SU-DHL-6 (cell line): Measurements from ENCODE around the gene SH2D4B.

ENCODE experiments used
- H2AFZ ChIP-seq: fragments of 200-600 bp; sonication (generic); 2 replicates; pipeline ENCODE4 v1.6.1; 2014; ENCODE audit warnings: low read depth, mild to moderate bottlenecking, moderate library complexity, mixed read lengths, antibody characterized with exemption, low read length; ENCODE audit not compliant: severe bottlenecking
- H3F3A ChIP-seq: fragments of 200-600 bp; shearing (Covaris generic); 2 replicates; pipeline ENCODE4 v1.6.0; 2016; ENCODE audit warnings: antibody characterized with exemption, mild to moderate bottlenecking; ENCODE audit not compliant: insufficient read depth
- H3K27ac ChIP-seq: fragments of 200-600 bp; sonication (generic); 2 replicates; pipeline ENCODE4 v1.5.1; 2016; ENCODE audit warnings: low read depth, mild to moderate bottlenecking, low read length, moderate library complexity, mixed read lengths
- H3K27me3 ChIP-seq: fragments of 200-600 bp; sonication (generic), shearing (Covaris generic); 2 replicates; pipeline ENCODE4 v1.6.0; 2014; ENCODE audit warnings: mild to moderate bottlenecking, low read length
- H3K36me3 ChIP-seq: fragments of 200-600 bp; sonication (generic); 2 replicates; pipeline ENCODE4 v1.6.1; 2014; ENCODE audit warnings: mild to moderate bottlenecking, low read length, mixed read lengths
- H3K4me2 ChIP-seq: fragments of 300-600, 200-600 bp; shearing (Covaris generic), sonication (generic); 2 replicates; pipeline ENCODE4 v1.6.0; 2014; ENCODE audit warnings: low read length, low read depth, mild to moderate bottlenecking; ENCODE audit not compliant: poor library complexity, severe bottlenecking
- H3K4me3 ChIP-seq: fragments of 200-600 bp; sonication (generic); 2 replicates; pipeline ENCODE4 v1.5.1; 2014; ENCODE audit warnings: antibody characterized with exemption, low read length, mild to moderate bottlenecking, mixed read lengths; ENCODE audit not compliant: insufficient read depth, poor library complexity, severe bottlenecking
- H3K79me2 ChIP-seq: fragments of 200-600 bp; sonication (generic); 2 replicates; pipeline ENCODE4 v1.6.1; 2014; ENCODE audit warnings: mild to moderate bottlenecking, low read length, moderate library complexity; ENCODE audit not compliant: insufficient read depth
- H3K9ac ChIP-seq: fragments of 200-600 bp; sonication (generic); 2 replicates; pipeline ENCODE4 v1.7.0; 2014; ENCODE audit warnings: mild to moderate bottlenecking, low read length
- H3K9me2 ChIP-seq: fragments of 200-600 bp; sonication (generic); replicated peaks from 2 replicates; pipeline ENCODE4 v1.6.1; 2014; ENCODE audit warnings: low read length; ENCODE audit not compliant: insufficient read depth
- H3K9me3 ChIP-seq: fragments of 200-600 bp; sonication (generic); 2 replicates; pipeline ENCODE4 v1.6.1; 2014; ENCODE audit warnings: low read length, mixed read lengths; ENCODE audit not compliant: insufficient read depth
- H4K20me1 ChIP-seq: fragments of 200-600 bp; sonication (generic); 2 replicates; pipeline ENCODE4 v1.6.1; 2014; ENCODE audit warnings: low read depth, mild to moderate bottlenecking, antibody characterized with exemption, low read length, moderate library complexity, mixed read lengths
- EZH2phosphoT487 ChIP-seq: fragments of 200-600 bp; sonication (generic), shearing (Covaris generic); conservative IDR thresholded peaks from 2 replicates; pipeline ENCODE4 v1.6.1; 2018; ENCODE audit warnings: mild to moderate bottlenecking, antibody characterized with exemption, low read length, moderate library complexity, mixed read lengths
- TF ChIP-seq, protein P1 (sequence below): fragments of 200-600 bp; sonication (generic); IDR thresholded peaks from one replicate; pipeline ENCODE4 v1.5.1; 2017; ENCODE audit warnings: antibody characterized with exemption, mild to moderate bottlenecking, low read length, moderate library complexity; ENCODE audit not compliant: insufficient read depth, poor library complexity, severe bottlenecking

SH2D4B gene

DNA sequence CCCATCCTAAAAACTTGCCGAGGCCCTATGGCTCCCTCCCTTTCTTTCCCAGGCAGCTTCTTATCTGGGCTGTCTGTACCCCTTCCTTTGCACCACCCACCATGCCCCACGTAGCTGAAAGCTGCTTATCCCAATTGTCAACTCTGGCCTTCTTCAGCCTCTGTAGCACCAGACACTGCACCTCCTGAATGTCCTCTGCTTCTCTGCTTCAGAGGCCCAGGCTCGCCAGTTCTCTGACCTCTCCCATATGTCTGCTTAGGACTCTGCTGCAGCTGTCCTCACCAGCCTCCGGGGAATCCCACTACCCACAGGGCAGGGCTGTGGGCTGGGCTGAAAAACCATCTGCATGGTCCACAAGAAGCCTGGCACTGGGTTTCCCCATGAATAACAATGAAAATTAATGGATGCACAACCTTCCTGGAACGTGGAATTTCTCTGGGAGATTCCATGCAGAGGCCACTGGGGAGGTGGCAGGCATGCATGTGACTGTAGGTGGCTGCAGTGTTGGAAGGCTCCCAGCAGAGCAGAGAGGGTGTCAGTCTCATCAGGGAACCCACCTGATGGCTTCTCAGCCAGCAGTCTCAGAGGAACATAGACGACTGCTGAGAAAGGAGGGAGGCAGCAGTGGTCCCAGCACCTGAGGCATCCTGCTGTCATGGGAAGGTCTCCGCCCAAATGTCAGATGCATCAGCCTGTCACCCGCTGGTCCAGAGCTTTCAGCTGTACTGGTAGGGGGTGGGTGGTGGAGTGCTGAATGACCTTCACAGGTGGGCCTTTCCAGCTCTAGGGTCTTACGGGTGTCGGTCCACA, 16.8 kb upstream of the SH2D4B start:
- Histone ChIP-seq H3K9ac (no peak overlapping the region), H3K27ac (no peak overlapping the region), H3K27me3 (no peaks in the 10 kb centered on the region), H4K20me1 (no peaks in the 10 kb centered on the region), H2AFZ (no peak overlapping the region), H3K36me3 (no peaks in the 10 kb centered on the region), H3F3A (no peaks in the 10 kb centered on the region), H3K79me2 (no peaks in the 10 kb centered on the region), H3K4me2 (no peak overlapping the region), H3K4me3 (no peak overlapping the region), H3K9me2 (no peaks in the 10 kb centered on the region), H3K9me3 (no peaks in the 10 kb centered on the region)
- TF ChIP-seq, protein P1, sequence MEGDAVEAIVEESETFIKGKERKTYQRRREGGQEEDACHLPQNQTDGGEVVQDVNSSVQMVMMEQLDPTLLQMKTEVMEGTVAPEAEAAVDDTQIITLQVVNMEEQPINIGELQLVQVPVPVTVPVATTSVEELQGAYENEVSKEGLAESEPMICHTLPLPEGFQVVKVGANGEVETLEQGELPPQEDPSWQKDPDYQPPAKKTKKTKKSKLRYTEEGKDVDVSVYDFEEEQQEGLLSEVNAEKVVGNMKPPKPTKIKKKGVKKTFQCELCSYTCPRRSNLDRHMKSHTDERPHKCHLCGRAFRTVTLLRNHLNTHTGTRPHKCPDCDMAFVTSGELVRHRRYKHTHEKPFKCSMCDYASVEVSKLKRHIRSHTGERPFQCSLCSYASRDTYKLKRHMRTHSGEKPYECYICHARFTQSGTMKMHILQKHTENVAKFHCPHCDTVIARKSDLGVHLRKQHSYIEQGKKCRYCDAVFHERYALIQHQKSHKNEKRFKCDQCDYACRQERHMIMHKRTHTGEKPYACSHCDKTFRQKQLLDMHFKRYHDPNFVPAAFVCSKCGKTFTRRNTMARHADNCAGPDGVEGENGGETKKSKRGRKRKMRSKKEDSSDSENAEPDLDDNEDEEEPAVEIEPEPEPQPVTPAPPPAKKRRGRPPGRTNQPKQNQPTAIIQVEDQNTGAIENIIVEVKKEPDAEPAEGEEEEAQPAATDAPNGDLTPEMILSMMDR = no peak
- TF ChIP-seq EZH2phosphoT487 = no peak

DNA sequence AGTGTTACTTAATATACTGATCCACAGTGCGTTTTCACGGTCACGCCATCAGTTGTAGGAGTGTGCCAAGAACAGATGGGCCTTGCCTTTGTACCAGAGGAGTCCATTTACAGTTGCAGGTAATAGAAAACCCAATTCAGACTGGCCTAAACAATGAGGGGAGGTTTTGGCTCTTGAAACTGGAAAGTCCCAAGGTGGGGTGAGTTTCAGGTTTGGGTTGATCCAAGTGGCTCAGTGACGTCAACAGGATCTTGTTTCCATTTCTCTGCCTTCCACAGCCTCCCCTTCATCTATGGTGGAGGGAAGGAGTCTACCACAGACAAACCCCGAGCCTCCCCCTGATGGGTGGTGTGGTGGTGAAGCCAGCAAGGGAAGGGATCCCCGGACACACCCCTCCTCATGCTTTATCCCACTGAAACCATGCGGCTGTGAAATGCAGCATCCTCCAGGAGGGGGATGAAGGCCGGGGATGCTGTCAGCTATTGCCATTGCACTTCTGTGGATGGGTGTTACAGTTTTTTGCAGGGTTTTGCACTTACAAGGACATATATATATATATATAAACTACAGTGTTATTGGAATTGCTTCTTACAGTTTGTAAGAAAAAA, 14.8 kb upstream of the SH2D4B start:
- no peak for TF ChIP-seq EZH2phosphoT487
- TF ChIP-seq, protein P1 = no peak
- Histone ChIP-seq H3K36me3 (no peaks in the 10 kb centered on the region), H4K20me1 (no peaks in the 10 kb centered on the region), H3K9ac (no peak overlapping the region), H3K4me3 (no peak overlapping the region), H3K4me2 (no peak overlapping the region), H3K27me3 (no peaks in the 10 kb centered on the region), H3K79me2 (no peaks in the 10 kb centered on the region), H3K9me3 (no peaks in the 10 kb centered on the region), H3F3A (no peaks in the 10 kb centered on the region), H3K27ac (no peak overlapping the region), H2AFZ (no peak overlapping the region), H3K9me2 (no peaks in the 10 kb centered on the region)

DNA sequence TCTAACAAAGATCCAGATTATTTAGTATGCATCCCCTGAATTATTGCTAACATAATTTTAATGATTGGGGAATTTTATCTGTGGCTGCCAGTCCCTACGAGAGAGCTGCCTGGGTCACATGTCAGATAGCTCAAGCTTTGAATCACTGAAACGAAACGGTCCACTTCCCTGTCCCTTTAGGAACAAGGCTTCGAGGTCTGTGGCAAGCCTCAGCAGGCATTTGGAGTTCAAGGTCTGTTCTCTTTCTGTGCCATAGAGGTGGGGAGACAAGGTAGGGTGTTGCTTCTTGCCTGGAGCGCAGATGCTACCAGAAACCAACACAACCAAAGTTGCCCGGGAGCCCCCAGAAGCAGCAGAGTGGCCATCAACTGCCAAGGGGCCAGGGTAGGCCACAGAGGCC, 13.9 kb upstream of the SH2D4B start:
- Histone ChIP-seq H3K36me3 (no peaks in the 10 kb centered on the region), H3F3A (no peaks in the 10 kb centered on the region), H3K4me2 (no peak overlapping the region), H3K27me3 (no peaks in the 10 kb centered on the region), H3K9ac (no peak overlapping the region), H3K27ac (no peak overlapping the region), H3K9me3 (no peaks in the 10 kb centered on the region), H3K9me2 (no peaks in the 10 kb centered on the region), H3K79me2 (no peaks in the 10 kb centered on the region), H3K4me3 (no peak overlapping the region), H2AFZ (no peak overlapping the region), H4K20me1 (no peaks in the 10 kb centered on the region)
- no peak for TF ChIP-seq EZH2phosphoT487
- TF ChIP-seq, protein P1 = no peak
